WTC11 (cell line): ENCODE measurements around the gene NLE1.

Source experiments
- AFF4 ChIP-seq: sonication (generic); formaldehyde crosslinking; IDR thresholded peaks from 2 replicates; pipeline ENCODE4 v1.8.1; 2023; ENCODE audit warnings: mild to moderate bottlenecking, missing genetic modification reagents, borderline replicate concordance
- ATF2 ChIP-seq: sonication (generic); formaldehyde crosslinking; IDR thresholded peaks from 2 replicates; pipeline ENCODE4 v1.8.1; 2022; ENCODE audit warnings: low read depth, missing genetic modification reagents, borderline replicate concordance
- CTCF ChIP-seq: fragments of 200-600 bp; IDR thresholded peaks from 2 replicates; pipeline ENCODE4 v1.8.0; 2022; ENCODE audit warnings: antibody characterized with exemption
- ELF4 ChIP-seq: sonication (generic); formaldehyde crosslinking; IDR thresholded peaks from 2 replicates; pipeline ENCODE4 v1.8.1; 2022; ENCODE audit warnings: low read depth, mild to moderate bottlenecking, moderate library complexity, missing genetic modification reagents
- FOXK1 ChIP-seq: sonication (generic); formaldehyde crosslinking; IDR thresholded peaks from 2 replicates; pipeline ENCODE4 v1.8.0; 2022; ENCODE audit warnings: mild to moderate bottlenecking, moderate library complexity, missing genetic modification reagents
- GABPB1 ChIP-seq: sonication (generic); formaldehyde crosslinking; IDR thresholded peaks from 2 replicates; pipeline ENCODE4 v1.8.1; 2023; ENCODE audit warnings: mild to moderate bottlenecking, missing genetic modification reagents
- NFYB ChIP-seq: sonication (generic); formaldehyde crosslinking; conservative IDR thresholded peaks from 2 replicates; pipeline ENCODE4 v1.8.0; 2022; ENCODE audit warnings: low read depth, missing genetic modification reagents
- PRRX2 ChIP-seq: fragments of 250-450 bp; sonication (Bioruptor Pico); IDR thresholded peaks from 2 replicates; pipeline ENCODE4 v1.8.0; 2021; ENCODE audit warnings: mild to moderate bottlenecking
- SMAD3 ChIP-seq: sonication (generic); formaldehyde crosslinking; IDR thresholded peaks from 2 replicates; pipeline ENCODE4 v1.8.0; 2022; ENCODE audit warnings: missing genetic modification reagents, mild to moderate bottlenecking, borderline replicate concordance
- SP1 ChIP-seq: sonication (generic); formaldehyde crosslinking; conservative IDR thresholded peaks from 2 replicates; pipeline ENCODE4 v1.8.1; 2022; ENCODE audit warnings: missing genetic modification reagents
- STAT6 ChIP-seq: sonication (generic); formaldehyde crosslinking; conservative IDR thresholded peaks from 2 replicates; pipeline ENCODE4 v1.8.1; 2023; ENCODE audit warnings: mild to moderate bottlenecking, low read depth, missing genetic modification reagents, moderate library complexity
- TCF7 ChIP-seq: sonication (generic); formaldehyde crosslinking; IDR thresholded peaks from 2 replicates; pipeline ENCODE4 v1.8.0; 2022; ENCODE audit warnings: mild to moderate bottlenecking, low read depth, missing genetic modification reagents, moderate library complexity
- ZNF232 ChIP-seq: sonication (generic); formaldehyde crosslinking; IDR thresholded peaks from 2 replicates; pipeline ENCODE4 v1.8.0; 2022; ENCODE audit warnings: mild to moderate bottlenecking, missing genetic modification reagents
- ZNF423 ChIP-seq: fragments of 250-450 bp; sonication (Bioruptor Pico); IDR thresholded peaks from 2 replicates; pipeline ENCODE4 v2.1.2; 2022; ENCODE audit warnings: mild to moderate bottlenecking, moderate library complexity

- no peak for TF ChIP-seq CTCF
- TF ChIP-seq ZNF232, result no peak
- no peak for TF ChIP-seq STAT6 (CRISPR knock-in tag)
- TF ChIP-seq ZNF423 (CRISPR knock-in tag), result no peak
- no peak for TF ChIP-seq AFF4
- no peak for TF ChIP-seq TCF7 (CRISPR knock-in tag)
- TF ChIP-seq ATF2 (CRISPR knock-in tag), result no peak
- TF ChIP-seq SMAD3 (CRISPR knock-in tag), result no peak
- TF ChIP-seq GABPB1 (CRISPR knock-in tag), result no peak
- no peak for TF ChIP-seq FOXK1 (CRISPR knock-in tag)
- no peak for TF ChIP-seq NFYB
- no peak for TF ChIP-seq SP1 (CRISPR knock-in tag)
- no peak for TF ChIP-seq ELF4 (CRISPR knock-in tag)
- no peak for TF ChIP-seq PRRX2 (CRISPR knock-in tag)
Measured at GRCh38 chr17:35127751-35128514, 14.2 kb downstream of the NLE1 start.
